Hypothalamus (tissue), 51 donors: ENCODE measurements around the gene MPND.

Experiments
- DNase-seq, 51 donors: peaks; one replicate each; lab custom pipeline; 2025; lab: John Stamatoyannopoulos, UW

MPND gene

GRCh38 chr19:4393947-4394590 lies 50.7 kb downstream of the MPND start:
- peak in 3 of 51 donors; percentile 13 to 49 (median 20) for DNase-seq

- no peak for DNase-seq
These were observed 53.8 kb downstream of the MPND start for GRCh38 chr19:4396949-4397783.

- peak in 2 of 51 donors; percentile 58 to 61 for DNase-seq
These were observed 56.4 kb downstream of the MPND start for GRCh38 chr19:4399812-4400134.

GRCh38 chr19:4400135-4400936 lies 57.0 kb downstream of the MPND start, which contains the start of gene SH3GL1:
Gene SH3GL1, minus strand, starts transcription at chr19:4400547. Its CDS starts 179 bp downstream, at chr19:4400368.
- peak; percentile 40 to 94 (median 87) for DNase-seq

GRCh38 chr19:4401769-4402170 lies 58.4 kb downstream of the MPND start:
- no peak for DNase-seq

- peak; percentile 82 to 100 (median 99) for DNase-seq
These were observed 59.0 kb downstream of the MPND start, which contains the start of gene CHAF1A for GRCh38 chr19:4402171-4403004. Gene CHAF1A, plus strand, starts transcription at chr19:4402640. Its CDS starts 123 bp downstream, at chr19:4402763.

GRCh38 chr19:4403005-4403761 lies 59.8 kb downstream of the MPND start:
- no peak for DNase-seq

- DNase-seq = no peak
These were observed 62.6 kb downstream of the MPND start for GRCh38 chr19:4405977-4406376.

GRCh38 chr19:4406626-4407025 lies 63.3 kb downstream of the MPND start:
- DNase-seq = no peak

- no peak for DNase-seq
These were observed 66.0 kb downstream of the MPND start for GRCh38 chr19:4409123-4409933.
